Left lobe of liver (tissue), 2 donors: ENCODE measurements around the gene MAPKAPK2. TPM values are rescaled to one million over a fixed set of nuclear protein-coding genes. Genes with fewer than 3 reads are reported as not detected.
"Not testable (repeated sequence)": the region's sequence is repeated elsewhere in the genome, so short reads cannot be mapped to it uniquely, and the experiment has no call there.

Source experiments
- ATAC-seq: fragments of 200-7000 bp; cut with Tn5 transposase; one replicate; pipeline ENCODE4 v1.9.1; 2020; ENCODE audit warnings: mild to moderate bottlenecking, moderate library complexity
- DNase-seq: peaks from one replicate; pipeline ENCODE4 v3.0.0-alpha.2; 2020; ENCODE audit warnings: low spot score
- total RNA-seq: library from RNA; stranded (reverse); gene quantifications from one replicate; pipeline ENCODE4 v1.2.1, GENCODE V29; 2021
- donor health status: DM: no; HTN: no; CAD: no; lungs with moderate emphysema.
- donor health status: DM: no; HTN: yes; CAD: no.

Gene MAPKAPK2
- 41.0 TPM for total RNA-seq

DNA sequence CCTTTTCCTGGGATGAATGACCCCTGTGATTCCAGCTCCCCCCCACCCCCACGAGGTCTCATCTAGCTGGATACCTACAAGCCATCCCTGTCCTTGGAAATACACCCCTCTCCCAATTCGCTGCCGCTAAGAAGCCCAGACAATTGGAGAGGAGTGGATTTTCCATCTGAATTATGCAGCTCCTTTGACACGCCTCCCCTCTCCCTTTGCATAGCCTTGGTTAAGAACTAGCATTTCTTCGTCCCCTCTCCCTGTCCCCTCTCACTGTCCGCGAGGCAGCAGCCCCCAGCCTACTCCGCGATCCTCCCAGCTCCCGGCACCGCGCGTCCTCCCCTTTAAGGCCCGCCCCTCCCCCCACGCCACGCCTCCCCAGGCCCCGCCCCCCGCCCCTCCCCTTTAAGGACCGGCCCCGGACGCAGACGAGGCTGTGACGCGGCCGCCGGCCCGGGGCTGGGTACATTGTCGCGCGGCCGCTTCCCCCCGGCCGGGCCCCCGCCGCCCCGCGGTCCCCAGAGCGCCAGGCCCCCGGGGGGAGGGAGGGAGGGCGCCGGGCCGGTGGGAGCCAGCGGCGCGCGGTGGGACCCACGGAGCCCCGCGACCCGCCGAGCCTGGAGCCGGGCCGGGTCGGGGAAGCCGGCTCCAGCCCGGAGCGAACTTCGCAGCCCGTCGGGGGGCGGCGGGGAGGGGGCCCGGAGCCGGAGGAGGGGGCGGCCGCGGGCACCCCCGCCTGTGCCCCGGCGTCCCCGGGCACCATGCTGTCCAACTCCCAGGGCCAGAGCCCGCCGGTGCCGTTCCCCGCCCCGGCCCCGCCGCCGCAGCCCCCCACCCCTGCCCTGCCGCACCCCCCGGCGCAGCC is at the start of gene MAPKAPK2:
Gene MAPKAPK2 (plus strand): TSS at position 428 of the 856 bp plus-strand sequence. CDS start 325 bp downstream, at position 753.
- DNase-seq = peak; percentile 83
- peak; percentile 83 for ATAC-seq

GRCh38 chr1:206635080-206635977 is 49.4 kb upstream of the MAPKAPK2 start, which contains the start of gene DYRK3:
DYRK3 (plus strand) TSS chr1:206635536; CDS start chr1:206635704, 168 bp downstream.
- DNase-seq (peak; percentile 98), ATAC-seq (peak; percentile 95)

DNA sequence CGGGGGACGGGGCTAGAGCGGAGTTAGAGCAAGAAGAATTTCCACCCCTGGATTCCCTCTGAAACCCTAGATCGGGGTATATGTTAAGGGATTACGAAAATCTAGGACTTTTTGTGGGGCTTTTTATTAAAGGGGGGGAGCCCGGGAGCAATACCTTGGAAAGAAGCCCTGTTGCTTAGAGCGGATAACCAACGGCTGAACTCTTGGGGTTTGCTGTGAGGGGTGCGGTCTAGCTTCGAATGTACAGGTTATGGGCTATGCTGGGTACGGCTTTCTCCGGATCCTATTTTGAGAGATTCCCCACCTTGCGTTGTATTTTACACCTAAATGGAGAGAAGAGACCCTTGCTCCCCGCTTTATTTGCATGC is 48.7 kb upstream of the MAPKAPK2 start:
- ATAC-seq (no peak), DNase-seq (no peak)

DNA sequence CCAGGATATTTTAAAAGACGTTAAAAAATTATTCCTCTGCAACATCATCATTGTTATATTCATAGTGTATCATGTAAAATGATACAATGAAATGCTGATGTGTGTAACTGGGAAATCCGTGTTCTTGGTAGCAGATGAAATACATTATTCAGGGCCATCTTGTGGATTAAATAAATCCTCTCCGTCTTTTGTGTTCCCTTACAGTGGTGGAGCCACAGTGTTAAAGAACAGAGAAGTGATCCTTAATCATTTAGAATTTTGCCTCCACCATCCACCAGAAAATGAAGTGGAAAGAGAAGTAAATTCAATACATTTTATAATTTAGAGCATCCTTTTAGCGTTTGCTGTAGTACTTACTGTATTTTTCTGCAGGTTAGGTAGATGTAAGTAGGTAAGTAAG is 48.0 kb upstream of the MAPKAPK2 start:
- ATAC-seq = no peak
- DNase-seq = no peak

GRCh38 chr1:206637605-206638004 is 47.1 kb upstream of the MAPKAPK2 start:
- no peak for ATAC-seq
- no peak for DNase-seq

DNA sequence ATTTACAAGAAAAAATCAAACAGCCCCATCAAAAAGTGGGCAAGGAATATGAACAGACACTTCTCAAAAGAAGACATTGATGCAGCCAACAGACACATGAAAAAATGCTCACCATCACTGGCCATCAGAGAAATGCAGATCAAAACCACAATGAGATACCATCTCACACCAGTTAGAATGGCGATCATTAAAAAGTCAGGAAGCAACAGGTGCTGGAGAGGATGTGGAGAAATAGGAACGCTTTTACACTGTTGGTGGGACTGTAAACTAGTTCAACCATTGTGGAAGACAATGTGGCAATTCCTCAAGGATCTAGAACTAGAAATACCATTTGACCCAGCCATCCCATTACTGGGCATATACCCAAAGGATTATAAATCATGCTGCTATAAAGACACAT is 42.6 kb upstream of the MAPKAPK2 start:
- DNase-seq, ATAC-seq: not testable (repeated sequence)

- ATAC-seq (no peak), DNase-seq (no peak)
Observed at GRCh38 chr1:206643118-206643698, 41.5 kb upstream of the MAPKAPK2 start.

- DNase-seq (no peak), ATAC-seq (no peak)
Observed at GRCh38 chr1:206646504-206646903, 38.2 kb upstream of the MAPKAPK2 start.

GRCh38 chr1:206647224-206647623 is 37.5 kb upstream of the MAPKAPK2 start:
- ATAC-seq (no peak), DNase-seq (no peak)

GRCh38 chr1:206649261-206649921 is 35.3 kb upstream of the MAPKAPK2 start:
- DNase-seq (no peak), ATAC-seq (no peak)

DNA sequence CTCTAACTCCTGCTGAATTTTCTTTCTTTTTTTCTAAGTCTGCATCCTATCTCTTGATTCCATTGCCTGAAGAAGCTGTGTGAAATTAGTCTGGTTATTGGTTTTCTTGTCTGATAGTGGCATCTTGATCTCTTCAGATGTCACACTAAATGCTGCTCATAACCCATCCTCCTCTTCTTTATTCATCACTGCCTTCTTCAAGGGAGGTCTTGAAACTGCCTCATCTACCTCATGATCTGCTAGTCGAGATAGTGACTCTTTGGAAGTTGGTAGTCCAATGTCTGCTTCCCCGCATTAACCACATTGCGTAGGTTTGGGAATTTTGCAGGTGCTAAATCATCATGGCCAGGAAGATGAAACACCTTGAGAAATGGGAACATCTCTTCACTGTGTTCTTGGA is 33.7 kb upstream of the MAPKAPK2 start:
- ATAC-seq = no peak
- no peak for DNase-seq

DNA sequence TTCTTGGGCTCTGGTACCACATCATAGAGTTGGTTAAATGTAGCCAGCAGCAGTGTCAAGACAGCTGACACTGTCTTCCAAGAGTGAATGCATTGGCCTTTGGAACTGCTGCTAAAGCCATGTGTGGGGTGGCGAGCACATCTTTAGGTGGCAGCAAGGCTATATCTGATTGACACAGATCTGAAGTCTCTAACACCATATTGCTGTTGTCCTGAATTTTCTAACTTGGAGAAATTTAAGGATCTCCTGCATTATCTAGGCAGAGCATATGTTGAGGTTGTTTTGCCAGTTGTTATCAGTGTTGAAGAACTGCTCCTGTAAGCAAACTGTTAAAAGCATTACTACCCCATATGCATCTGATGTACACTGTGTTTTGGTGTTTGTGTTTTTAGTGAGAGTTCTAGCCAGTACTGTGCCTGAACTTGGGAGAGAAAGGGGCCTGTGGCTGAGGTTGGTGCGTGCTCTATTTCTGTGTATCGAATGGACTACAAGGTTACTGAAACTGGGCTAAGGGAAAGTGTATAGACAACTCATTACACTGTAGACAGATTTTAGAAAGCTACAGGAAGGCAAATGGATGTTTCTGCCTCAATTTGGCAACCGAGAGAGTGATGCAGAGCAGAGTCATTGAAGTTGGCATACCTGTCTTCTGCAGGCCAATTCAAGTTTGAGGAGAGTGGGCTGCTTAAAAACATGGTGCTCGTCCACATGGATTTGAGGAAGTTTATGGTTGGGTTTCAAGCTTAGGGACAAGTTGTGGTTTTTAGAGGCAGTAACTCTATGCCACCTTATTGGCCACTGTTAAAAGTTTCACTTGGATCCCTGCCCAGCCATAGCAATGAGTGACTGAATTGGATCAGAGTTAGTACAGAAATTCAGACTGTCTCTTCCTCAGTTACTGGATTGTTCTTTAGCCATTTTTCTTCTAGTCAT is 32.5 kb upstream of the MAPKAPK2 start:
- ATAC-seq (peak; percentile 58), DNase-seq (no peak)

GRCh38 chr1:206653715-206654459 is 30.8 kb upstream of the MAPKAPK2 start:
- ATAC-seq (no peak), DNase-seq (no peak)

- no peak for ATAC-seq
- no peak for DNase-seq
Observed at GRCh38 chr1:206654828-206655227, 29.9 kb upstream of the MAPKAPK2 start.

GRCh38 chr1:206655471-206655882 is 29.2 kb upstream of the MAPKAPK2 start:
- no peak for ATAC-seq

DNA sequence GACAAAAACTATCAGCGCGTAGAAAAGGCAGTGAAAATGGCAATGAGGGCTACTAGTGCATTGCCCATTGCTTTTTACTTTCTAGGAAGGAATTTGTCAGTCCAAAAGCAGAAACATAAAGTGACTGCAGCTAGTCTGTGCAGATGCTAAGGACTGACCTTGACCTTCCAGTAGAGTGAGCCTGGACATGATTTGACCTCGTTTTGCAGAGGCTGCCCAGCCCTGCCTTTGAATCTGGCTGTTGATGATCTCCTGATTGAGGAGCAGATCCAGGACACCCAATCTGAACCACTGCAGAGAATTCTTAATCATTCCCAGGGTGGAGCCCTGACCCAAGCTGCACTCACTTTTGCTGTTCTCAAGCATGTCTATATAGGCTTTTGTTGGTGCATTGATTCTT is 27.8 kb upstream of the MAPKAPK2 start:
- DNase-seq (no peak), ATAC-seq (no peak)

More at GRCh38 chr1:206655471-206655882, 29.2 kb upstream of the MAPKAPK2 start:
- no peak for DNase-seq

DNA sequence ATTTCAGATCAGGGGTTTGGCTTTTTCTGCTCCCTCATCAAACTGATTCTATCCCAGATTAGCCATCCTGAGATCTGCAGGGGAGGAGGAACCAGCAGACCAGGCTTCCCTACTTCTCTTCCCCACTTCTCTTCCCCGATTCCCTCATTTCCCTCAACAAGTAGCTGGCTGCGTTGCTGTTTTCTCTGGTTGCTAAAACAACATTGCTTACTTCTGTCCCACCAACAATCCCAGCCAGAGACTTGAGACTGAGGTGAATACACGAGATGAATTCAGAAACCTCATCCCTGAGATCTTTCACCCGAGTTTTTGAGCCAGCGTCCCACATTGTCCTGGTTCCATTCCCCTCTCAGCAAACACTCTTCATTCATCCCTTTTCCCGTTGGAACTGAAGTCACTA is 27.0 kb upstream of the MAPKAPK2 start:
- ATAC-seq (no peak), DNase-seq (no peak)

- ATAC-seq (no peak), DNase-seq (no peak)
Observed at GRCh38 chr1:206658264-206658980, 26.3 kb upstream of the MAPKAPK2 start.
